NCI-H524 treated with DMSO at 0.1 percent for 48 hours (cell line): ENCODE results near the gene FAM131B.

Source experiments
- DNase-seq: peaks from one replicate; lab custom pipeline; 2025; lab: John Stamatoyannopoulos, UW

FAM131B gene

GRCh38 chr7:143321242-143321641, 41.3 kb downstream of the FAM131B start:
- no peak for DNase-seq

- no peak for DNase-seq
Observed at GRCh38 chr7:143320620-143321019, 41.9 kb downstream of the FAM131B start.

DNA sequence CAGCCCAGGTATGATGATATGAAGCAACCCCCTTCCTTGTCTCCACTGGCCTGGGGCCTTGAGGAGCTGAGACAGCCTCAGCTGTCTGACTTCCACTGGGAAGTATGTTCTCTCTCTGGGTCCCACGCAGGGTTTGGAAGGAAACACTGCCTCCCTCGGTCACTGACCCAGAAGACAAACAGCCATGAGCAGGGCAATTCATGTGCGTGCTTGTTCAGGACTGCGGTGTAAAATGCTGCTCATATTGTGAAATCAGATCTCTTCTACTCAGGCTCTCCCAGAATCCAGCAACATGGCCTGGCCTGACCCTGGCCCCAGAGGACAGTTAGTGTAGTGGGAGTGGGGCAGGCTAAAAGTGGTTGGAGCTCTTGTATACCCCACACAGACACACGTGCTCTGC, 43.9 kb downstream of the FAM131B start:
- no peak for DNase-seq

GRCh38 chr7:143316492-143316891, 46.0 kb downstream of the FAM131B start:
- no peak for DNase-seq

GRCh38 chr7:143315776-143316175, 46.7 kb downstream of the FAM131B start, which contains the start of gene CLCN1:
TSS of gene CLCN1 (plus strand) at chr7:143316111. CDS start at chr7:143316213, 102 bp downstream.
- DNase-seq: no peak

- no peak for DNase-seq
Observed at GRCh38 chr7:143314127-143314526, 48.4 kb downstream of the FAM131B start.

- DNase-seq: no peak
Observed at GRCh38 chr7:143308632-143309031, 53.9 kb downstream of the FAM131B start.

GRCh38 chr7:143305423-143306070, 57.0 kb downstream of the FAM131B start:
- no peak for DNase-seq

GRCh38 chr7:143304938-143305337, 57.6 kb downstream of the FAM131B start:
- no peak for DNase-seq

DNA sequence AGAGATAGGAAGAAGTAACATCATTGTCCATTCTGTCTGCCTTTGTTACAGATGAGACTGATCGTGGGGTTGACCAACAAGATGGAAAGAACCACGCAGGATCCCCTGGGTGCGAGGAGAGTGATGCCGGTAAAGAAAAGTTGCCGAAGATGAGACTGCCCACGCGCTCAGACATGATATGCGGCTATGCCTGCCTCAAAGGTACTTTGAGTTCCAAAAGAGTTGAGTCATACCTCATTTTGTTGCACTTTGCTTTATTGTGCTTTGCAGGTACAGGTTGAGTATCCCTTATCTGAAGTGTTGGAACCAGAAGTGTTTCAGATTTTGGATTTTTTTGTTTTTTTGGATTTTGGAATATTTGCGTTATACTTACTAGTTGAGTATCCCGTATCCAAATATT, 58.8 kb downstream of the FAM131B start:
- DNase-seq: no peak
